Upper lobe of right lung (tissue), 1 donor: ENCODE data around the gene PADI4. TPM values are rescaled to one million over a fixed set of nuclear protein-coding genes. Genes with fewer than 3 reads are reported as not detected.
"Not testable (repeated sequence)": the region's sequence is repeated elsewhere in the genome, so short reads cannot be mapped to it uniquely, and the experiment has no call there.

Experiments
- ATAC-seq: fragments of 200-7000 bp; cut with Tn5 transposase; one replicate; pipeline ENCODE4 v1.9.1; 2020; ENCODE audit warnings: mild to moderate bottlenecking, moderate library complexity
- DNase-seq: peaks from one replicate; pipeline ENCODE4 v3.0.0-alpha.2; 2020
- H3K27ac ChIP-seq: fragments of 200-600 bp; one replicate; pipeline ENCODE4 v1.8.0; 2022
- H3K27me3 ChIP-seq: fragments of 200-600 bp; one replicate; pipeline ENCODE4 v1.8.0; 2022; ENCODE audit warnings: mild to moderate bottlenecking
- H3K36me3 ChIP-seq: fragments of 200-600 bp; one replicate; pipeline ENCODE4 v1.8.0; 2022
- H3K4me1 ChIP-seq: fragments of 200-600 bp; one replicate; pipeline ENCODE4 v1.8.0; 2022
- H3K4me3 ChIP-seq: fragments of 200-600 bp; one replicate; pipeline ENCODE4 v1.8.0; 2022; ENCODE audit warnings: mild to moderate bottlenecking
- H3K9me3 ChIP-seq: fragments of 200-600 bp; one replicate; pipeline ENCODE4 v1.8.0; 2022
- intact Hi-C: fragments of 100-400 bp; cut with DNase I; formaldehyde crosslinking; loops from one replicate; pipeline ENCODE4 v1.11.0; 2022
- total RNA-seq: library from RNA; stranded (reverse); fragmentation: NEBNext Ultra II Directional; extraction: Animal tissue kit (Norgen Biotek cat#: 25700); gene quantifications from one replicate; pipeline ENCODE4 v1.2.1, GENCODE V29; 2021
- TF ChIP-seq, protein P1 (sequence below): fragments of 200-600 bp; IDR thresholded peaks from one replicate; pipeline ENCODE4 v1.8.0; 2022; ENCODE audit warnings: antibody characterized with exemption
- donor health status: DM: no; HTN: yes; CAD: no; lungs with severe emphysema.

The PADI4 gene
- total RNA-seq, 1 donor from 2014 or later, result 2.3 TPM

DNA sequence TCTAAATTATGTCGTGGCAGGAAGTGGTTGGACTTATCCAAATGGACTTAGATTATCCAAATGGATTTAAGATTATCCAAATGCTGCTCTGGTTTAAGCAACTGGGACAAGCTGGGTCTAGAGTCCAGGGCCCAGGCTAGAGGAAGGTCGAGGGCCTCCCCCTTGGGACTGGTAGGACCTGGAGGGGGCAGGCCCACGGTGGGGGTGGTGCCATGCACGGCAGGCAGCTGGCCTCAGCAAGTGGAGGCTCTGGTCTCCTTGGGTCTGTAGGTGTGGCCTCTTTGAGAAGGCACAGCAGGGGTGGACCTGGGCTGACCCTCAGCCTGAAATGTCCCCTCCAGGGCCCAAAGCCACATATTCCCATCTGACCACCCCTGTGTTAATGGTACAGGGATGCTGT lies 93.8 kb downstream of the PADI4 start:
- no peak for ATAC-seq
- TF ChIP-seq, protein P1, sequence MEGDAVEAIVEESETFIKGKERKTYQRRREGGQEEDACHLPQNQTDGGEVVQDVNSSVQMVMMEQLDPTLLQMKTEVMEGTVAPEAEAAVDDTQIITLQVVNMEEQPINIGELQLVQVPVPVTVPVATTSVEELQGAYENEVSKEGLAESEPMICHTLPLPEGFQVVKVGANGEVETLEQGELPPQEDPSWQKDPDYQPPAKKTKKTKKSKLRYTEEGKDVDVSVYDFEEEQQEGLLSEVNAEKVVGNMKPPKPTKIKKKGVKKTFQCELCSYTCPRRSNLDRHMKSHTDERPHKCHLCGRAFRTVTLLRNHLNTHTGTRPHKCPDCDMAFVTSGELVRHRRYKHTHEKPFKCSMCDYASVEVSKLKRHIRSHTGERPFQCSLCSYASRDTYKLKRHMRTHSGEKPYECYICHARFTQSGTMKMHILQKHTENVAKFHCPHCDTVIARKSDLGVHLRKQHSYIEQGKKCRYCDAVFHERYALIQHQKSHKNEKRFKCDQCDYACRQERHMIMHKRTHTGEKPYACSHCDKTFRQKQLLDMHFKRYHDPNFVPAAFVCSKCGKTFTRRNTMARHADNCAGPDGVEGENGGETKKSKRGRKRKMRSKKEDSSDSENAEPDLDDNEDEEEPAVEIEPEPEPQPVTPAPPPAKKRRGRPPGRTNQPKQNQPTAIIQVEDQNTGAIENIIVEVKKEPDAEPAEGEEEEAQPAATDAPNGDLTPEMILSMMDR, result no peak
- Histone ChIP-seq H3K4me1 (no peaks in the 10 kb centered on the region), H3K36me3 (no peaks in the 10 kb centered on the region), H3K4me3 (no peak overlapping the region), H3K9me3 (no peaks in the 10 kb centered on the region), H3K27ac (no peak overlapping the region), H3K27me3 (no peaks in the 10 kb centered on the region)
- no peak for DNase-seq
- intact Hi-C loops, result no loop called here

DNA sequence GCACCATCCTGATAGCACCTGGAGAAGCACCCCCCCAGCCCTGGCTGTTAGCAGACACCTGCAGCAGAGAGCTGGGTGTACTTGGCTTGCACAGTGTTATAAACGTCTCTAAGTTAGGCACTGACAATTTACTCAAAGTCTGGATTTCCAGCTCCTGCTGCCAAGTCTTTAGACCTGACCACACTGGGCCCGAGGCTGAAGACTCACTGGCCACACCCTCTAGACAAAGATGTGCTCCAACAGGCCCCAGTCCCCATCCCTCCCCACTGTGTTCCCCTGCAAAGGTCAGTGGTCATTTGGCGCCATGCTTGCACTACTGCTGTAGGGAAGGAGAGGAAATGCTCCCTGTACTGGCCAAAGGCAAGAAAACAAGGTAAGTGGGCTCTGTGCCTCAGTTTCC lies 95.1 kb downstream of the PADI4 start:
- TF ChIP-seq, protein P1, result no peak
- Histone ChIP-seq H3K4me1 (no peaks in the 10 kb centered on the region), H3K36me3 (peaks cover 4% of the 10 kb centered on the region), H3K27me3 (no peaks in the 10 kb centered on the region), H3K9me3 (no peaks in the 10 kb centered on the region), H3K27ac (no peak overlapping the region), H3K4me3 (no peak overlapping the region)
- intact Hi-C loops, result no loop called here
- no peak for DNase-seq
- ATAC-seq, result no peak

- no peaks in the 10 kb centered on the region for H3K4me1 ChIP-seq
- TF ChIP-seq, protein P1, result no peak
- DNase-seq, result no peak
- H3K9me3 ChIP-seq, result no peaks in the 10 kb centered on the region
- no peak overlapping the region for H3K27ac ChIP-seq
- H3K27me3 ChIP-seq, result no peaks in the 10 kb centered on the region
- intact Hi-C loops, result no loop called here
- no peak for ATAC-seq
- no peak overlapping the region for H3K4me3 ChIP-seq
- peaks cover 15% of the 10 kb centered on the region for H3K36me3 ChIP-seq
These were observed 96.2 kb downstream of the PADI4 start for GRCh38 chr1:17404034-17404684.

DNA sequence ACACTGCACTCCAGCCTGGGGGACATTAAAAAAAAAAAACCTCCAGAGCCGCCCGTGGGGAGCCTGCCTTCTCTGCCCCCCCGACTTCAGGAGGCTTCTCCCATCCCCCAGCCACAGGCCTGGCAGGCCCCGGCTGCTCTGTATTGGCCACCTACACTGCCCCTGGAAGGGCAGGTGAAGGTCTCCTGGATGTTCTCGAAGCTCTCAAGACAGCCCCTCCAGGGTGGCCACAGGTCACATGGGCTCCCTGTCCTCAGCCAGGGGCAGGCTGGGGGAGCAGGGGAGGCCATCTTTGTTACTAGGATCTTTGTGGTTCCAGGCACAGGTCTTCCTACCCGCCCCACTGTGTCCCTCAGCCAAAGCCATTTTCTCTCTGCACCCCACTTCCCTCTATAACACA lies 96.8 kb downstream of the PADI4 start:
- H3K27me3 ChIP-seq, result no peaks in the 10 kb centered on the region
- intact Hi-C loops, result no loop called here
- ATAC-seq, result no peak
- TF ChIP-seq, protein P1, result no peak
- H3K4me3 ChIP-seq, result no peak overlapping the region
- peaks cover 22% of the 10 kb centered on the region for H3K36me3 ChIP-seq
- H3K9me3 ChIP-seq, result no peaks in the 10 kb centered on the region
- no peak overlapping the region for H3K27ac ChIP-seq
- no peak for DNase-seq
- no peaks in the 10 kb centered on the region for H3K4me1 ChIP-seq

DNA sequence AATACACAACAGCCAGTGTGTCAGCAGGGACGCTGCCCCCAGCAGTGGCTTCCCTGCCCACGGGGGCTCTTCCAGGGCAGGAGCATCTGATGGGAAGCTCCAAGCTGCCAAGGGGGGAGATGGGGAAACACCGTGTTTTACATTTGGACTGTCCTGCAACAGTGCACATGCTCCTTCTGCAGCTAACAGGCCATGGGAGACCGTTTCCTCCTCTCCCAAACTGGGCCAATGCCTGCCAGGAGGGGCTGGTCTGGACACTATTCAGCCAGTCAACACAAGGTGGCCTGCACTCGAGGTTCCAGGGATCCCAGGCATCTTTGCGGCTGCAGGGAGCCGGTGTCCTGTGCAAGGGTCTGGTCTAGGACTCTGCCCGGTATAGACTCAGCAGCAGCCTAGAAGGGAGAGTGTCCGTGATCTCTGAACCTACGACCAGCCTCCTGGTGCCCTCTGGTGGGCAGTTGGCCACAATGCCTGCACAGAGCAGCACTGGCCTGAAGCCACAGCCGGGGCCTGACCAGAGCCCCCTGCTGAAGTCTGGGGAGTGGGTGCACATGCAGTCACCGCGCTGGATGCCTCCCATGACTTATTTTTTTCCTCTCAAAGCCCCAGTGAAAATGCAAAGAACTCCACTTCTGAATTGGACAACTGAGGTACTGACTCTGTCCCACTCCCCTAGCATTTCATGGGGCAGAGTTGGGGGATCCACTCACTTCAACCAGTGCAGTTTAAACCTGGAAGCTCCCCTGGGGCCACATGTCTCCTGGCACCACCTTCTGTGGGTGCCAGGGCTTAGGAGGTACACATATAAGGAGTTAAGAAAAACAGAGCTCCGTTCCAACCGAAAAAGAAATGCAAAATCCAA lies 98.1 kb downstream of the PADI4 start:
- TF ChIP-seq, protein P1, result peak; percentile 71
- H3K36me3 ChIP-seq, result peaks cover 35% of the 10 kb centered on the region
- intact Hi-C loops, result no loop called here
- DNase-seq (peak; percentile 79), ATAC-seq (peak; percentile 91)
- H3K27me3 ChIP-seq, result no peaks in the 10 kb centered on the region
- no peak overlapping the region for H3K4me3 ChIP-seq
- no peaks in the 10 kb centered on the region for H3K9me3 ChIP-seq
- no peaks in the 10 kb centered on the region for H3K4me1 ChIP-seq
- H3K27ac ChIP-seq, result no peak overlapping the region

GRCh38 chr1:17406760-17407475 lies 98.9 kb downstream of the PADI4 start:
- ATAC-seq, intact Hi-C loops: not testable (repeated sequence)
- peaks cover 43% of the 10 kb centered on the region for H3K36me3 ChIP-seq

GRCh38 chr1:17407786-17408514 lies 100.0 kb downstream of the PADI4 start:
- H3K9me3 ChIP-seq, H3K4me3 ChIP-seq, H3K27me3 ChIP-seq, DNase-seq, intact Hi-C loops, ATAC-seq, H3K4me1 ChIP-seq, H3K27ac ChIP-seq: not testable (repeated sequence)
- H3K36me3 ChIP-seq, result peaks cover 53% of the 10 kb centered on the region

More at GRCh38 chr1:17406760-17407475, 98.9 kb downstream of the PADI4 start:
- H3K4me1 ChIP-seq, H3K4me3 ChIP-seq, DNase-seq, H3K9me3 ChIP-seq, H3K27ac ChIP-seq, H3K27me3 ChIP-seq: not testable (repeated sequence)
